Left ventricle myocardium inferior (tissue), 1 donor: ENCODE results near the gene CBFB. TPM values are rescaled to one million over a fixed set of nuclear protein-coding genes. Genes with fewer than 3 reads are reported as not detected.

Source experiments
- DNase-seq: peaks from one replicate; pipeline ENCODE4 v3.0.0-alpha.2; 2020
- H3K27ac ChIP-seq: fragments of 200-600 bp; replicated peaks from 2 replicates; pipeline ENCODE4 v1.8.0; 2021
- H3K27me3 ChIP-seq: fragments of 200-600 bp; 2 replicates; pipeline ENCODE4 v1.8.0; 2021; ENCODE audit warnings: low read depth
- H3K36me3 ChIP-seq: fragments of 200-600 bp; 2 replicates; pipeline ENCODE4 v1.8.0; 2021
- H3K4me1 ChIP-seq: fragments of 200-600 bp; 2 replicates; pipeline ENCODE4 v1.8.0; 2021
- H3K4me3 ChIP-seq: fragments of 200-600 bp; 2 replicates; pipeline ENCODE4 v1.8.0; 2021; ENCODE audit warnings: mild to moderate bottlenecking, moderate library complexity
- H3K9me3 ChIP-seq: fragments of 200-600 bp; replicated peaks from 2 replicates; pipeline ENCODE4 v1.8.0; 2021
- intact Hi-C: fragments of 100-400 bp; cut with micrococcal nuclease; formaldehyde crosslinking; loops from one replicate; pipeline ENCODE4 v1.11.0; 2022
- long read RNA-seq: library from polyadenylated mRNA; unstranded; transcript quantifications from one replicate; pipeline ENCODE4 v2.0.0, GENCODE V29; 2021
- total RNA-seq: library from RNA; stranded (reverse); fragmentation: NEBNext Ultra II Directional; extraction: Animal tissue kit (Norgen Biotek cat#: 25700); gene quantifications from one replicate; pipeline ENCODE4 v1.2.1, GENCODE V29; 2021
- TF ChIP-seq, protein P1 (sequence below): fragments of 200-600 bp; IDR thresholded peaks from 2 replicates; pipeline ENCODE4 v1.8.0; 2021; ENCODE audit warnings: antibody characterized with exemption, mild to moderate bottlenecking, borderline replicate concordance
- donor health status: DM: no; HTN: yes; CAD: no; lungs with severe emphysema.

Gene CBFB
- 25.2 TPM for total RNA-seq
- long read RNA-seq, transcript CBFB-202 (6 exons, 2,971 nt), result minor isoform, 22 of 77 reads
- long read RNA-seq, transcript CBFB-201 (6 exons, 3,136 nt), result major isoform, 44 of 77 reads
- long read RNA-seq, partial matches to known transcripts, result 1 of 77 reads
- long read RNA-seq, other reads (novel, unspliced or antisense), result 10 of 77 reads

DNA sequence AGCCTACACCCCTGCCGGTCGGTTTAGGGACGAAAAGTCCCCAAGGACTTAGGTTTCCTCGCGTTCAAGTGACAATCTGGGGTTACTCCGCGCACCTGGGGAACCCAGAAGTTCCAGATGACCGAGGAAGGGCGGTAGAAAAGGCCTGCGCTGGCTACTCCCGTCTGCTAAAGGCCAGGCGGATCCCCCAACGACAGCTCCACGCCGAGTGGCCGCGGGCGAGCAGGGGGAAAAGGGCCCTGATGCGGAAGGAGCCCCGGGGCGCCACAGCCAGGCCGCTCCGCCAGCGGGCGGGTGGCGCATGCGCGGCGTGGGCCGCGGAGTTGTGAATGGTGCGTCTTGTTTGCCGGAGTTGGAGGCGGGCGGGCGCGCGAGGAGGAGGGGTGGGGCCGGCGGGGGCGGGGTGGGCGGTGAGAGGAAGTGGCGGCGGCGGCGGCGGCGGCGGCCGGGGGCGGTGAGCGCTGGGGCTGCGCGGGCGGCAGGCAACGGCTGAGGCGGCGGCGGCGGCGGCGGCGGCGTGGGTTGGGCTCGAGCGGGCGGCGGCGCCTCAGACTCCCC is at the start of gene CBFB:
CBFB (plus strand) TSS at position 454 of the 558 bp plus-strand sequence. CDS start 259 bp downstream, outside the sequence.
- no peaks in the 10 kb centered on the region for H3K9me3 ChIP-seq
- intact Hi-C loops, result no loop called here
- H3K27ac ChIP-seq, result peak within 1 kb of the TSS; percentile 99
- H3K36me3 ChIP-seq, result peaks cover 8% of the 10 kb centered on the region
- H3K4me1 ChIP-seq, result peaks cover 48% of the 10 kb centered on the region
- TF ChIP-seq, protein P1, sequence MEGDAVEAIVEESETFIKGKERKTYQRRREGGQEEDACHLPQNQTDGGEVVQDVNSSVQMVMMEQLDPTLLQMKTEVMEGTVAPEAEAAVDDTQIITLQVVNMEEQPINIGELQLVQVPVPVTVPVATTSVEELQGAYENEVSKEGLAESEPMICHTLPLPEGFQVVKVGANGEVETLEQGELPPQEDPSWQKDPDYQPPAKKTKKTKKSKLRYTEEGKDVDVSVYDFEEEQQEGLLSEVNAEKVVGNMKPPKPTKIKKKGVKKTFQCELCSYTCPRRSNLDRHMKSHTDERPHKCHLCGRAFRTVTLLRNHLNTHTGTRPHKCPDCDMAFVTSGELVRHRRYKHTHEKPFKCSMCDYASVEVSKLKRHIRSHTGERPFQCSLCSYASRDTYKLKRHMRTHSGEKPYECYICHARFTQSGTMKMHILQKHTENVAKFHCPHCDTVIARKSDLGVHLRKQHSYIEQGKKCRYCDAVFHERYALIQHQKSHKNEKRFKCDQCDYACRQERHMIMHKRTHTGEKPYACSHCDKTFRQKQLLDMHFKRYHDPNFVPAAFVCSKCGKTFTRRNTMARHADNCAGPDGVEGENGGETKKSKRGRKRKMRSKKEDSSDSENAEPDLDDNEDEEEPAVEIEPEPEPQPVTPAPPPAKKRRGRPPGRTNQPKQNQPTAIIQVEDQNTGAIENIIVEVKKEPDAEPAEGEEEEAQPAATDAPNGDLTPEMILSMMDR, result peak; percentile 13
- H3K4me3 ChIP-seq, result peak within 1 kb of the TSS; percentile 99
- DNase-seq, result peak; percentile 94
- H3K27me3 ChIP-seq, result no peaks in the 10 kb centered on the region

DNA sequence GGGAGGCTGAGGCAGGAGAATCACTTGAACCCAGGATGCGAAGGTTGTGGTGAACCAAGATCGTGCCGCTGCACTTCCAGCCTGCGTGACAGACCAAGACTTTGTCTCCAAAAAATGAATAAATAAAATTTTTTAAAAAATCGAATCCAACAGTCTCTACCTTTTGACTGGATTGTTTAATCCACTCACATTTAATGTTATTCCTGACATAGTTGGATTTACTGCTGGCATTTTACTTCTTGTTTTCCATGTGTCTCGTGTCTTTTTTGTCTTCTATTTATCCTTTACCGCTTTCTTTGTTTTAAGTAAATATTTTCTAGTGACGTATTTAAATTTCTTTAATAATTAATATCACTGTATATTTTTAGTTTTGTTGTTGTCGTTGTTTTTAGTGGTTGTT is 45.9 kb upstream of the CBFB start:
- no peak for DNase-seq
- no peak overlapping the region for H3K27ac ChIP-seq
- H3K9me3 ChIP-seq, result no peaks in the 10 kb centered on the region
- intact Hi-C loops, result no loop called here
- no peak overlapping the region for H3K4me3 ChIP-seq
- H3K4me1 ChIP-seq, result no peaks in the 10 kb centered on the region
- TF ChIP-seq, protein P1, result no peak
- no peaks in the 10 kb centered on the region for H3K36me3 ChIP-seq
- no peaks in the 10 kb centered on the region for H3K27me3 ChIP-seq

DNA sequence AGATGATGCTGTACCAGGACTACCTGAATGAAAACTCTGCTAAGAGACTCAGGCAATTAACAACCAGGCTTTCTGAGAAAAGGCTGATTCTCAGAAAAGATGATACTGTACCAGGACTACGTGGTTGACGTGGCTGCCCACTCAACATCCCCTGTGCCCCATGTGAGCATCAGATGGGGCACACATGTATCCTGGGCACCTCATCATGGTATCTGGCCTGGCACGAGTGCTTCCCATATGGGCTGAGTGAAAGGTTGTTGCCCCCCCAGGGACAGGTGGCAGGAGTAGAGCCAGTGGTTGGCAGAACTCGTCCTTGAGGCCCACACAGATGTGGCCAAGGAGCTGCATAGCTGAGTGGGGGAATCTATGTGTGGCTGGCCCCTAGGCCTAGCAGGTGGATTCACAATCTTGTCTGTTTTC is 44.0 kb upstream of the CBFB start:
- Histone ChIP-seq H3K4me3 (no peak overlapping the region), H3K36me3 (no peaks in the 10 kb centered on the region), H3K4me1 (no peaks in the 10 kb centered on the region), H3K9me3 (no peaks in the 10 kb centered on the region), H3K27me3 (no peaks in the 10 kb centered on the region), H3K27ac (no peak overlapping the region)
- TF ChIP-seq, protein P1, result no peak
- DNase-seq, result no peak
- intact Hi-C loops, result no loop called here

DNA sequence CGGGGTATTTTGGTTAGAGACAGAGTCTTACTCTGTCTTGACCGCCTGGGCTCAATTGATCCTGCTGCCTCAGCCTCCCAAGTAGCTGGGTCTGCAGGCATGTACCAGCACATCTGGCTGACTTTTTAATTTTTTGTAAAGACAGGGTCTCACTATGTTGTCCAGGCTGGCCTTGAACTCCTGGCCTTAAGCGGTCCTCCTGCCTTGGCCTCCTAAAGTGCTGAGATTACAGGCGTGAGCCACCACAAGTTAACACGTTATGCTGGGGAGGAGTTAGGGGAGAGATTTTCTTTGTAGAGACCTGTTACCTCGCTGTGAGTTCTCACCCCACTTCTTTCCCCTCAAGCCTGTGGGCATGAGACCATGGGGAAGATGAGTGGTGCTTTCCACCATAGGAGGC is 42.4 kb upstream of the CBFB start:
- TF ChIP-seq, protein P1, result no peak
- intact Hi-C loops, result no loop called here
- H3K4me3 ChIP-seq, result no peak overlapping the region
- no peaks in the 10 kb centered on the region for H3K36me3 ChIP-seq
- H3K4me1 ChIP-seq, result no peaks in the 10 kb centered on the region
- no peak for DNase-seq
- H3K27ac ChIP-seq, result no peak overlapping the region
- H3K27me3 ChIP-seq, result no peaks in the 10 kb centered on the region
- H3K9me3 ChIP-seq, result no peaks in the 10 kb centered on the region

DNA sequence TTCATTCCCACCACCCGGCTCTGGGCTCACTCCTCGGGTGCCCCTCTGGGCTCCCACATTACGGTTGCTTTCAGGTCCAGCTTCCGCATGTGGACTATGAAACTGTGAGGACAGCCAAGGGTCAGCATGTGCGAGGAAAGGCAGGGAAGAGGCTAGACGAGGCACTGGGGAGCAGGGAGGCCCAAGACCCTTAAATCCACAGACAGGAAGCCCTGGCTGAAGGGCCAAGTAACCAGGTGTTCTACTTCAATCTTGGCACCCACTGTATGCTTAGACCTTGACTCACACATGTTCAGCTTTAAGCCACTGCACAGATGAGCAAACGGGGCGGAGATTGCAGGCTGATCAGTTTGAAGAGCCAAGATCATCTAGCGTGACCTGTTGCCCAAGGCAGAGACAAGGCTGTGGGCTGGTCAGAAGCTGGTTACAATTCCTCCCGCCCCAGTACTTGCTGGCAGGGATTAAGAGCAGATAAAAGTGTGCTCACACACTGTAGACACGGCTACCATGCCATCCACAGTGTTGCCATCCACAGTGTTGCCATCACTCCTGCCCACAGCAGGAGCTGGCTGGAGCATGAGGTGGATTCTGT is 40.7 kb upstream of the CBFB start, which contains the start of gene CES4A:
CES4A (plus strand) TSS at position 393 of the 592 bp plus-strand sequence; CDS start at position 577, 184 bp downstream.
- Histone ChIP-seq H3K9me3 (no peaks in the 10 kb centered on the region), H3K36me3 (no peaks in the 10 kb centered on the region), H3K4me1 (no peaks in the 10 kb centered on the region), H3K27ac (no peak within 1 kb of the TSS), H3K4me3 (no peak within 1 kb of the TSS), H3K27me3 (no peaks in the 10 kb centered on the region)
- TF ChIP-seq, protein P1, result no peak
- intact Hi-C loops, result no loop called here
- DNase-seq, result no peak
